ENCODE results near the gene XRRA1. TPM values are rescaled to one million over a fixed set of nuclear protein-coding genes. Genes with fewer than 3 reads are reported as not detected.
A peak's percentile ranks its signal among the peaks of the same experiment; 100 is the strongest.
"Not testable (repeated sequence)": the region's sequence is repeated elsewhere in the genome, so short reads cannot be mapped to it uniquely, and the experiment has no call there.

The XRRA1 gene
- total and polyA plus RNA-seq, 12 donors: 1.8 to 22.8 (median 9.6) TPM

DNA sequence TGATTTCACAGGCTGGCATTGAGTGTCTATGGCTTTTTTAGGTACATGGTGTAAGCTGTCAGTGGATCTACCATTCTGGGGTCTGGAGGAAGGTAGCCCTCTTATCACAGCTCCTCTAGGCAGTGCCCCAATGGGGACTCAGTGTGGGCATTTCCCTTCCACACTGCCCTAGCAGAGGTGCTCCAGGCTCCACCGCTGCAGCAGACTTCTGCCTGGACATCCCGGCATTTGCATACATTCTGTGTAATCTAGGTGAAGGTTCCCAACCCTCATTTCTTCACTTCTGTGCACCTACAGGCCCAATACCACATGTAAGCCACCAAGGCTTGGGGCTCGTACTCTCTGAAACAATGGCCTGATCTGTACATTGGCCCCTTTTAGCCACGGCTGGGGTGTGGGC lies 122.0 kb downstream of the XRRA1 start:
- H3K4me3 ChIP-seq: no peak overlapping the region
- TF ChIP-seq, protein P1, sequence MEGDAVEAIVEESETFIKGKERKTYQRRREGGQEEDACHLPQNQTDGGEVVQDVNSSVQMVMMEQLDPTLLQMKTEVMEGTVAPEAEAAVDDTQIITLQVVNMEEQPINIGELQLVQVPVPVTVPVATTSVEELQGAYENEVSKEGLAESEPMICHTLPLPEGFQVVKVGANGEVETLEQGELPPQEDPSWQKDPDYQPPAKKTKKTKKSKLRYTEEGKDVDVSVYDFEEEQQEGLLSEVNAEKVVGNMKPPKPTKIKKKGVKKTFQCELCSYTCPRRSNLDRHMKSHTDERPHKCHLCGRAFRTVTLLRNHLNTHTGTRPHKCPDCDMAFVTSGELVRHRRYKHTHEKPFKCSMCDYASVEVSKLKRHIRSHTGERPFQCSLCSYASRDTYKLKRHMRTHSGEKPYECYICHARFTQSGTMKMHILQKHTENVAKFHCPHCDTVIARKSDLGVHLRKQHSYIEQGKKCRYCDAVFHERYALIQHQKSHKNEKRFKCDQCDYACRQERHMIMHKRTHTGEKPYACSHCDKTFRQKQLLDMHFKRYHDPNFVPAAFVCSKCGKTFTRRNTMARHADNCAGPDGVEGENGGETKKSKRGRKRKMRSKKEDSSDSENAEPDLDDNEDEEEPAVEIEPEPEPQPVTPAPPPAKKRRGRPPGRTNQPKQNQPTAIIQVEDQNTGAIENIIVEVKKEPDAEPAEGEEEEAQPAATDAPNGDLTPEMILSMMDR (IDR thresholded peaks at IDR 0.05): no peak

DNA sequence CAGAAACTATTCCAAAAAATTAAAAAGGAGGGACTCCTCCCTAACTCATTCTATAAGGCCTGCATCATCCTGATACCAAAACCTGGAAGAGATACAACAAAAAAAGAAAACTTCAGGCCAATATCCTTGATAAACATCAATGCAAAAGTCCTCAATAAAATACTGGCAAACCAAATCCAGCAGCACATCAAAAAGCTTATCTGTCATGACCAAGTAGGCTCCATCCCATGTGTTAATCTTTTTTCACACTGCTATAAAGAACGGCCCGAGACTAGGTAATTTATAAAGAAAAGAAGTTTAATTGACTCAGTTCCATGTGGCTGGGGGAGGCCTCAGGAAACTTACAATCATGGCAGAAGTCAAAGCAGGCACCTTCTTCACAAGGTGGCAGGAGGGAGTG lies 123.3 kb downstream of the XRRA1 start:
- ATAC-seq; intact Hi-C loops (cut with DNase I): not testable (repeated sequence)

More for the DNA sequence above, 122.0 kb downstream of the XRRA1 start:
- intact Hi-C loops (cut with DNase I): no loop called here
- H3K9me3 ChIP-seq: peaks cover 0 to 42% (median 4%) of the 10 kb centered on the region in 11 donors
- peaks cover 5 to 17% (median 11%) of the 10 kb centered on the region in 9 donors for H3K4me1 ChIP-seq
- ATAC-seq (no peak), DNase-seq (no peak)
- H3K36me3 ChIP-seq: peaks cover 0 to 67% (median 6%) of the 10 kb centered on the region in 9 donors
- WGBS, 2 donors: 74 to 97% methylated on average over 4 of the region's 4 CpGs
- H3K27me3 ChIP-seq: no peaks in the 10 kb centered on the region
- H3K27ac ChIP-seq: no peak overlapping the region

GRCh38 chr11:74824285-74824982 lies 124.5 kb downstream of the XRRA1 start:
- intact Hi-C loops (cut with DNase I): no loop called here
- peaks cover 0 to 42% (median 4%) of the 10 kb centered on the region in 11 donors for H3K9me3 ChIP-seq
- H3K4me1 ChIP-seq: peaks cover 5 to 38% (median 25%) of the 10 kb centered on the region in 9 donors
- no peaks in the 10 kb centered on the region for H3K27me3 ChIP-seq
- TF ChIP-seq, protein P1 (IDR thresholded peaks at IDR 0.05): no peak
- DNase-seq (no peak), ATAC-seq (no peak)
- peaks cover 0 to 64% (median 6%) of the 10 kb centered on the region in 9 donors for H3K36me3 ChIP-seq
- H3K27ac ChIP-seq: no peak overlapping the region
- WGBS, 2 donors: 88 to 95% methylated on average over 1 of the region's 1 CpG
- no peak overlapping the region for H3K4me3 ChIP-seq

More for the DNA sequence above, 123.3 kb downstream of the XRRA1 start:
- H3K27me3 ChIP-seq, DNase-seq, H3K4me3 ChIP-seq, H3K27ac ChIP-seq: not testable (repeated sequence)
- Histone ChIP-seq H3K9me3 (peaks cover 0 to 42% (median 4%) of the 10 kb centered on the region in 11 donors), H3K36me3 (peaks cover 0 to 62% (median 6%) of the 10 kb centered on the region in 9 donors), H3K4me1 (peaks cover 5 to 27% (median 21%) of the 10 kb centered on the region in 9 donors)
- 51 to 82% methylated on average over 2 of the region's 2 CpGs for WGBS, 2 donors

GRCh38 chr11:74822170-74822569 lies 126.7 kb downstream of the XRRA1 start:
- peak overlapping the region in 9 of 10 donors; percentile 24 to 79 (median 54) for H3K27ac ChIP-seq
- H3K27me3 ChIP-seq: no peaks in the 10 kb centered on the region
- ATAC-seq (peak; percentile 60 to 84 (median 74)), DNase-seq (peak in 1 of 2 donors; percentile 38)
- H3K9me3 ChIP-seq: peaks cover 0 to 38% (median 4%) of the 10 kb centered on the region in 11 donors
- WGBS, 2 donors: 27 to 35% methylated on average over 5 of the region's 5 CpGs
- H3K4me1 ChIP-seq: peaks cover 5 to 57% (median 32%) of the 10 kb centered on the region in 9 donors
- intact Hi-C loops (cut with DNase I): no loop called here
- TF ChIP-seq, protein P1 (IDR thresholded peaks at IDR 0.05): no peak
- H3K4me3 ChIP-seq: no peak overlapping the region
- H3K36me3 ChIP-seq: peaks cover 0 to 71% (median 5%) of the 10 kb centered on the region in 9 donors

GRCh38 chr11:74820763-74821162 lies 128.1 kb downstream of the XRRA1 start:
- H3K36me3 ChIP-seq: peaks cover 0 to 68% (median 0%) of the 10 kb centered on the region in 9 donors
- peak in 2 of 8 donors; percentile 28 to 55 for ATAC-seq
- no peak overlapping the region for H3K4me3 ChIP-seq
- no peak for DNase-seq
- WGBS, 2 donors: 96 to 100% methylated on average over 1 of the region's 1 CpG
- peaks cover 0 to 24% (median 4%) of the 10 kb centered on the region in 11 donors for H3K9me3 ChIP-seq
- H3K27me3 ChIP-seq: no peaks in the 10 kb centered on the region
- TF ChIP-seq, protein P1 (IDR thresholded peaks at IDR 0.05): no peak
- peak overlapping the region in 3 of 10 donors; percentile 10 to 46 (median 21) for H3K27ac ChIP-seq
- peaks cover 5 to 57% (median 33%) of the 10 kb centered on the region in 9 donors for H3K4me1 ChIP-seq
- intact Hi-C loops (cut with DNase I): no loop called here
